HEK293 (cell line): ENCODE data around the gene ANO1.
A peak's percentile ranks its signal among the peaks of the same experiment; 100 is the strongest.

Experiments
- CTCF ChIA-PET: fragments of 350-600 bp; formaldehyde crosslinking; extraction: SDS; loops from one replicate; lab custom pipeline; 2021; ENCODE audit warnings: antibody characterized with exemption; lab: Yijun Ruan, JAX
- POLR2A ChIA-PET: fragments of 300-600 bp; formaldehyde crosslinking; extraction: SDS; loops from one replicate; lab custom pipeline; 2020; ENCODE audit warnings: antibody characterized with exemption, inconsistent platforms; lab: Yijun Ruan, JAX
- H3K27ac ChIP-seq: fragments of 200-500 bp; sonication (Bioruptor generic); 2 replicates; pipeline ENCODE4 v1.5.1; 2014; ENCODE audit warnings: low read depth, low read length, control low read depth, inconsistent platforms; ENCODE audit errors: extremely low read depth
- H3K36me3 ChIP-seq, 2 experiments: fragments of 200-500 bp in 1 of 2; sonication (Bioruptor generic) in 1 of 2; 1 replicate in 1 of 2; 2 replicates in 1 of 2; pipeline ENCODE4 v1.5.1; 2014 to 2017; ENCODE audit warnings: inconsistent platforms in 2 of 2, low read length in 2 of 2; ENCODE audit not compliant: control insufficient read depth in 2 of 2, insufficient read depth in 1 of 2
- H3K4me1 ChIP-seq: fragments of 200-500 bp; sonication (Bioruptor generic); 2 replicates; pipeline ENCODE4 v1.5.1; 2014; ENCODE audit warnings: mild to moderate bottlenecking, low read length, inconsistent platforms; ENCODE audit not compliant: control insufficient read depth, insufficient read depth
- H3K4me3 ChIP-seq: 2 replicates; pipeline ENCODE4 v1.5.1; 2011; ENCODE audit warnings: low read depth, mild to moderate bottlenecking, control low read depth, low read length, moderate library complexity
- H3K9me3 ChIP-seq: fragments of 200-500 bp; sonication (Bioruptor generic); 2 replicates; pipeline ENCODE4 v1.5.1; 2014; ENCODE audit warnings: low read depth, low read length, inconsistent platforms; ENCODE audit not compliant: control insufficient read depth, insufficient read depth
- EGR2 ChIP-seq: fragments of 450-650 bp; formaldehyde crosslinking; IDR thresholded peaks from 2 replicates; pipeline ENCODE4 v1.5.1; 2016; ENCODE audit warnings: low read depth, missing biosample characterization, missing genetic modification characterization
- GLI4 ChIP-seq: fragments of 450-650 bp; formaldehyde crosslinking; IDR thresholded peaks from 2 replicates; pipeline ENCODE4 v1.5.1; 2016; ENCODE audit warnings: missing biosample characterization, missing genetic modification characterization
- KLF1 ChIP-seq: fragments of 450-650 bp; formaldehyde crosslinking; IDR thresholded peaks from 2 replicates; pipeline ENCODE4 v1.5.1; 2016; ENCODE audit warnings: missing biosample characterization, missing genetic modification characterization
- KLF8 ChIP-seq: fragments of 450-650 bp; formaldehyde crosslinking; IDR thresholded peaks from 2 replicates; pipeline ENCODE4 v1.5.1; 2016; ENCODE audit warnings: missing biosample characterization, missing genetic modification characterization
- MYNN ChIP-seq: fragments of 450-650 bp; formaldehyde crosslinking; IDR thresholded peaks from 2 replicates; pipeline ENCODE4 v1.5.1; 2016; ENCODE audit warnings: missing biosample characterization, missing genetic modification characterization, borderline replicate concordance
- OVOL3 ChIP-seq: fragments of 450-650 bp; formaldehyde crosslinking; IDR thresholded peaks from 2 replicates; pipeline ENCODE4 v1.5.1; 2016; ENCODE audit warnings: missing biosample characterization, missing genetic modification characterization
- PRDM1 ChIP-seq: fragments of 450-650 bp; formaldehyde crosslinking; IDR thresholded peaks from 2 replicates; pipeline ENCODE4; 2016; ENCODE audit warnings: missing biosample characterization, missing genetic modification characterization
- PRDM10 ChIP-seq: fragments of 450-650 bp; formaldehyde crosslinking; IDR thresholded peaks from 2 replicates; pipeline ENCODE4 v1.5.1; 2016; ENCODE audit warnings: missing biosample characterization, missing genetic modification characterization
- SALL2 ChIP-seq: fragments of 450-650 bp; formaldehyde crosslinking; IDR thresholded peaks from 2 replicates; pipeline ENCODE4 v1.5.0; 2017; ENCODE audit warnings: missing biosample characterization, mild to moderate bottlenecking, missing genetic modification characterization, borderline replicate concordance
- SCRT1 ChIP-seq: fragments of 450-650 bp; formaldehyde crosslinking; IDR thresholded peaks from 2 replicates; pipeline ENCODE4 v1.5.1; 2016; ENCODE audit warnings: missing biosample characterization, missing genetic modification characterization, borderline replicate concordance
- ZBTB10 ChIP-seq: fragments of 450-650 bp; formaldehyde crosslinking; IDR thresholded peaks from 2 replicates; pipeline ENCODE4 v1.5.1; 2016; ENCODE audit warnings: missing biosample characterization, missing genetic modification characterization
- ZBTB44 ChIP-seq: fragments of 450-650 bp; IDR thresholded peaks from 2 replicates; pipeline ENCODE4 v1.5.1; 2018; ENCODE audit warnings: missing biosample characterization, mild to moderate bottlenecking, missing genetic modification characterization
- ZFHX2 ChIP-seq: fragments of 450-650 bp; formaldehyde crosslinking; conservative IDR thresholded peaks from 2 replicates; pipeline ENCODE4 v1.5.1; 2016; ENCODE audit warnings: missing biosample characterization, missing genetic modification characterization
- ZNF133 ChIP-seq: fragments of 450-650 bp; formaldehyde crosslinking; IDR thresholded peaks from 2 replicates; pipeline ENCODE4 v1.5.1; 2016; ENCODE audit warnings: missing biosample characterization, missing genetic modification characterization
- ZNF169 ChIP-seq: fragments of 450-650 bp; formaldehyde crosslinking; IDR thresholded peaks from 2 replicates; pipeline ENCODE4 v1.5.1; 2016; ENCODE audit warnings: missing biosample characterization, missing genetic modification characterization
- ZNF214 ChIP-seq: fragments of 450-650 bp; formaldehyde crosslinking; IDR thresholded peaks from 2 replicates; pipeline ENCODE4 v1.5.1; 2017; ENCODE audit warnings: missing biosample characterization, mild to moderate bottlenecking, missing genetic modification characterization, borderline replicate concordance
- ZNF26 ChIP-seq: fragments of 450-650 bp; formaldehyde crosslinking; IDR thresholded peaks from 2 replicates; pipeline ENCODE4 v1.5.1; 2016; ENCODE audit warnings: missing biosample characterization, missing genetic modification characterization
- ZNF416 ChIP-seq: fragments of 450-650 bp; formaldehyde crosslinking; IDR thresholded peaks from 2 replicates; pipeline ENCODE4 v1.5.1; 2016; ENCODE audit warnings: missing biosample characterization, missing genetic modification characterization
- ZNF426 ChIP-seq: fragments of 450-650 bp; formaldehyde crosslinking; IDR thresholded peaks from 2 replicates; pipeline ENCODE4 v1.5.1; 2017; ENCODE audit warnings: missing biosample characterization, missing genetic modification characterization, mild to moderate bottlenecking, inconsistent platforms, moderate library complexity
- ZNF529 ChIP-seq: fragments of 450-650 bp; formaldehyde crosslinking; IDR thresholded peaks from 2 replicates; pipeline ENCODE4 v1.5.1; 2017; ENCODE audit warnings: missing genetic modification characterization, missing biosample characterization; ENCODE audit not compliant: insufficient replicate concordance
- ZNF621 ChIP-seq: fragments of 450-650 bp; formaldehyde crosslinking; IDR thresholded peaks from 2 replicates; pipeline ENCODE4 v1.5.1; 2017; ENCODE audit warnings: missing biosample characterization, missing genetic modification characterization
- ZNF645 ChIP-seq: fragments of 450-650 bp; formaldehyde crosslinking; IDR thresholded peaks from 2 replicates; pipeline ENCODE4; 2016; ENCODE audit warnings: missing biosample characterization, missing genetic modification characterization

The ANO1 gene

GRCh38 chr11:70029115-70029860 is 48.8 kb upstream of the ANO1 start:
- TF ChIP-seq EGR2 = peak; percentile 58
- peak; percentile 22; the same call in 1 of the 2 replicates for TF ChIP-seq PRDM10
- no peak for TF ChIP-seq ZNF26
- peak; percentile 45; the same call in 1 of the 2 replicates for TF ChIP-seq ZFHX2 (tag by site-specific recombination)
- TF ChIP-seq ZNF426 (tag by site-specific recombination) = no peak
- CTCF ChIA-PET = no interaction called here
- no peaks in the 10 kb centered on the region for H3K9me3 ChIP-seq
- POLR2A ChIA-PET = no interaction called here
- no peak overlapping the region for H3K27ac ChIP-seq
- no peak overlapping the region for H3K4me3 ChIP-seq
- H3K36me3 ChIP-seq = no peaks in the 10 kb centered on the region
- H3K4me1 ChIP-seq = no peaks in the 10 kb centered on the region

- TF ChIP-seq ZBTB10 (no peak), GLI4 (tag by site-specific recombination) (no peak), SCRT1 (tag by site-specific recombination) (no peak), KLF1 (tag by site-specific recombination) (no peak), PRDM1 (tag by site-specific recombination) (no peak), ZNF214 (tag by site-specific recombination) (no peak), SALL2 (tag by site-specific recombination) (no peak), ZNF645 (tag by site-specific recombination) (no peak), ZNF621 (tag by site-specific recombination) (no peak), ZNF169 (tag by site-specific recombination) (no peak), MYNN (tag by site-specific recombination) (no peak), KLF8 (tag by site-specific recombination) (no peak), ZNF529 (tag by site-specific recombination) (no peak), ZBTB44 (no peak), ZNF133 (no peak), OVOL3 (tag by site-specific recombination) (no peak), ZNF416 (tag by site-specific recombination) (no peak)
- no peak overlapping the region for H3K4me3 ChIP-seq
- no peaks in the 10 kb centered on the region for H3K36me3 ChIP-seq
- no peaks in the 10 kb centered on the region for H3K9me3 ChIP-seq
- POLR2A ChIA-PET = no interaction called here
- H3K4me1 ChIP-seq = no peaks in the 10 kb centered on the region
- no peak overlapping the region for H3K27ac ChIP-seq
- CTCF ChIA-PET = interaction anchor here (1.0 kb wide), 1 partner anchor 80 kb away, joined by 3 read pairs; no protein-coding TSS in a partner anchor
Measured at GRCh38 chr11:70029861-70030380, 48.2 kb upstream of the ANO1 start.
